Ishikawa (cell line): ENCODE data around the gene MYH2.

Experiments
- CEBPB ChIP-seq: IDR thresholded peaks from 2 replicates; pipeline ENCODE4 v1.6.1; 2012
- CREB1 ChIP-seq: IDR thresholded peaks from 2 replicates; pipeline ENCODE4 v1.6.1; 2012; ENCODE audit warnings: low read depth
- EP300 ChIP-seq: IDR thresholded peaks from 2 replicates; pipeline ENCODE4 v1.6.1; 2012; ENCODE audit warnings: borderline replicate concordance
- FOXM1 ChIP-seq: IDR thresholded peaks from 2 replicates; pipeline ENCODE4 v1.6.1; 2012; ENCODE audit warnings: low read depth, borderline replicate concordance
- TF ChIP-seq, protein P1 (sequence below): IDR thresholded peaks from 2 replicates; pipeline ENCODE4 v1.6.1; 2012; ENCODE audit warnings: low read depth, mild to moderate bottlenecking
- TF ChIP-seq, protein P2 (sequence below): IDR thresholded peaks from 2 replicates; pipeline ENCODE4 v1.6.1; 2012

GRCh38 chr17:10547351-10547750, 2.1 kb downstream of the MYH2 start:
- TF ChIP-seq, protein P1, sequence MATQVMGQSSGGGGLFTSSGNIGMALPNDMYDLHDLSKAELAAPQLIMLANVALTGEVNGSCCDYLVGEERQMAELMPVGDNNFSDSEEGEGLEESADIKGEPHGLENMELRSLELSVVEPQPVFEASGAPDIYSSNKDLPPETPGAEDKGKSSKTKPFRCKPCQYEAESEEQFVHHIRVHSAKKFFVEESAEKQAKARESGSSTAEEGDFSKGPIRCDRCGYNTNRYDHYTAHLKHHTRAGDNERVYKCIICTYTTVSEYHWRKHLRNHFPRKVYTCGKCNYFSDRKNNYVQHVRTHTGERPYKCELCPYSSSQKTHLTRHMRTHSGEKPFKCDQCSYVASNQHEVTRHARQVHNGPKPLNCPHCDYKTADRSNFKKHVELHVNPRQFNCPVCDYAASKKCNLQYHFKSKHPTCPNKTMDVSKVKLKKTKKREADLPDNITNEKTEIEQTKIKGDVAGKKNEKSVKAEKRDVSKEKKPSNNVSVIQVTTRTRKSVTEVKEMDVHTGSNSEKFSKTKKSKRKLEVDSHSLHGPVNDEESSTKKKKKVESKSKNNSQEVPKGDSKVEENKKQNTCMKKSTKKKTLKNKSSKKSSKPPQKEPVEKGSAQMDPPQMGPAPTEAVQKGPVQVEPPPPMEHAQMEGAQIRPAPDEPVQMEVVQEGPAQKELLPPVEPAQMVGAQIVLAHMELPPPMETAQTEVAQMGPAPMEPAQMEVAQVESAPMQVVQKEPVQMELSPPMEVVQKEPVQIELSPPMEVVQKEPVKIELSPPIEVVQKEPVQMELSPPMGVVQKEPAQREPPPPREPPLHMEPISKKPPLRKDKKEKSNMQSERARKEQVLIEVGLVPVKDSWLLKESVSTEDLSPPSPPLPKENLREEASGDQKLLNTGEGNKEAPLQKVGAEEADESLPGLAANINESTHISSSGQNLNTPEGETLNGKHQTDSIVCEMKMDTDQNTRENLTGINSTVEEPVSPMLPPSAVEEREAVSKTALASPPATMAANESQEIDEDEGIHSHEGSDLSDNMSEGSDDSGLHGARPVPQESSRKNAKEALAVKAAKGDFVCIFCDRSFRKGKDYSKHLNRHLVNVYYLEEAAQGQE, result no peak
- TF ChIP-seq, protein P2, sequence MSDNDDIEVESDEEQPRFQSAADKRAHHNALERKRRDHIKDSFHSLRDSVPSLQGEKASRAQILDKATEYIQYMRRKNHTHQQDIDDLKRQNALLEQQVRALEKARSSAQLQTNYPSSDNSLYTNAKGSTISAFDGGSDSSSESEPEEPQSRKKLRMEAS, result no peak
- no peak for TF ChIP-seq CREB1
- no peak for TF ChIP-seq EP300
- no peak for TF ChIP-seq CEBPB
- TF ChIP-seq FOXM1, result no peak
